ENCODE data around the gene AP3B1. TPM values are rescaled to one million over a fixed set of nuclear protein-coding genes. Genes with fewer than 3 reads are reported as not detected.

The AP3B1 gene
- total and polyA plus RNA-seq, 5 donors = 19.0 to 28.0 (median 24.5) TPM

DNA sequence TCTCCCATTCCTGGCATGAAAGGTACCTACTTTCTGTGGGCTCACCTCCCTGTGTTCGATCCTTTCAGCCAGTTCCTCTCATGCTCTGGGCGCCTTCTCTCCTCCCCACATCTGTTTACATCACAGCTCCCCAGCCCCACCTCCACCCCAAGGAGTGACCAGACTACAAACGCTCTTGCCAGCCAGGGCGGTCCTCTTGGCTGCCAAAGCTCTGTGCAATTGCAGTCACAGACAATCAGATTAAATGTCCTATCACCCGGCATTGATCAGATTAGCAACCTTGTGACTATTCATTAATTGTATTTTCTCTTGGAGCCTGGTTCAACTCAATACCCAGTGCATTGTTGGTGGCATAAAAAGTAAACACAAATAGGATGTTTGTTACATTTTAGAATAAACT is 307.2 kb downstream of the AP3B1 start:
- Histone ChIP-seq H3K4me3 (ENCODE audit: low read length) (no peak overlapping the region), H3K4me1 (ENCODE audit: control insufficient read depth, insufficient read depth, low read length) (no peaks in the 10 kb centered on the region), H3K27ac (ENCODE audit: low read length) (no peak overlapping the region), H3K27me3 (ENCODE audit: control insufficient read depth, insufficient read depth) (no peaks in the 10 kb centered on the region), H3K9me3 (ENCODE audit: control insufficient read depth, low read length) (no peaks in the 10 kb centered on the region)
- no peak for ATAC-seq
- 57% methylated on average over 5 of the region's 5 CpGs for WGBS
- intact Hi-C loops (cut with DNase I) = no loop called here
- DNase-seq = no peak

DNA sequence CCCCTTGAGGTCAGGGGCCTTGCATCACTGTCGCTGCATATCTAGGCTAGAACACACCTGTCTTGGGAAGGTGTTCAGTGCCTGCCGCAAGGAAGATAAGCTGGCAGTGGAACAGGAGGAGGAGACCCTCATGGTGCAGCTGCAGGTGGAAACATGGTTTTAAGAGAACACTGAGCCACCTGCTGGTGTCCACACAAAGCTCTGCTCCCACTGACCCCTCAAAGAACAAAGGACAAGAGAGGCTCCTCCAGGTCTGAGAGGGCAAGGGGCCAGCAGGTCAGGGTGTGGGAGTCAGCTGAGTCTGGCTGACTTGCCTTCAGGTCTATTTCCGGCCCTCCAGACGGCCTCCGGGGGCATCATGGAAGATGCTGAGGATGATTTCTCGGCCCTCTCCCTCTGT is 308.2 kb downstream of the AP3B1 start:
- 73% methylated on average over 6 of the region's 6 CpGs for WGBS
- Histone ChIP-seq H3K9me3 (ENCODE audit: control insufficient read depth, low read length) (no peaks in the 10 kb centered on the region), H3K27ac (ENCODE audit: low read length) (no peak overlapping the region), H3K27me3 (ENCODE audit: control insufficient read depth, insufficient read depth) (no peaks in the 10 kb centered on the region), H3K4me1 (ENCODE audit: control insufficient read depth, insufficient read depth, low read length) (no peaks in the 10 kb centered on the region), H3K4me3 (ENCODE audit: low read length) (no peak overlapping the region)
- intact Hi-C loops (cut with DNase I) = no loop called here
- DNase-seq = no peak
- no peak for ATAC-seq

GRCh38 chr5:77985247-77985646 is 309.3 kb downstream of the AP3B1 start:
- ATAC-seq = no peak
- Histone ChIP-seq H3K4me1 (ENCODE audit: control insufficient read depth, insufficient read depth, low read length) (no peaks in the 10 kb centered on the region), H3K9me3 (ENCODE audit: control insufficient read depth, low read length) (no peaks in the 10 kb centered on the region), H3K27ac (ENCODE audit: low read length) (no peak overlapping the region), H3K27me3 (ENCODE audit: control insufficient read depth, insufficient read depth) (no peaks in the 10 kb centered on the region), H3K4me3 (ENCODE audit: low read length) (no peak overlapping the region)
- intact Hi-C loops (cut with DNase I) = no loop called here
- 48% methylated on average over 3 of the region's 3 CpGs for WGBS
- no peak for DNase-seq

GRCh38 chr5:77984587-77984986 is 309.9 kb downstream of the AP3B1 start:
- H3K4me3 ChIP-seq (ENCODE audit: low read length) = no peak overlapping the region
- WGBS = 44% methylated on average over 11 of the region's 11 CpGs
- intact Hi-C loops (cut with DNase I) = no loop called here
- no peak for DNase-seq
- no peaks in the 10 kb centered on the region for H3K27me3 ChIP-seq (ENCODE audit: control insufficient read depth, insufficient read depth)
- H3K9me3 ChIP-seq (ENCODE audit: control insufficient read depth, low read length) = no peaks in the 10 kb centered on the region
- no peak overlapping the region for H3K27ac ChIP-seq (ENCODE audit: low read length)
- H3K4me1 ChIP-seq (ENCODE audit: control insufficient read depth, insufficient read depth, low read length) = no peaks in the 10 kb centered on the region
- ATAC-seq = no peak

GRCh38 chr5:77983482-77984199 is 310.9 kb downstream of the AP3B1 start:
- no peak for ATAC-seq
- 69% methylated on average over 5 of the region's 5 CpGs for WGBS
- H3K27me3 ChIP-seq (ENCODE audit: control insufficient read depth, insufficient read depth) = no peaks in the 10 kb centered on the region
- intact Hi-C loops (cut with DNase I) = no loop called here
- no peak for DNase-seq
- H3K4me3 ChIP-seq (ENCODE audit: low read length) = no peak overlapping the region
- H3K9me3 ChIP-seq (ENCODE audit: control insufficient read depth, low read length) = no peaks in the 10 kb centered on the region
- no peak overlapping the region for H3K27ac ChIP-seq (ENCODE audit: low read length)
- no peaks in the 10 kb centered on the region for H3K4me1 ChIP-seq (ENCODE audit: control insufficient read depth, insufficient read depth, low read length)

DNA sequence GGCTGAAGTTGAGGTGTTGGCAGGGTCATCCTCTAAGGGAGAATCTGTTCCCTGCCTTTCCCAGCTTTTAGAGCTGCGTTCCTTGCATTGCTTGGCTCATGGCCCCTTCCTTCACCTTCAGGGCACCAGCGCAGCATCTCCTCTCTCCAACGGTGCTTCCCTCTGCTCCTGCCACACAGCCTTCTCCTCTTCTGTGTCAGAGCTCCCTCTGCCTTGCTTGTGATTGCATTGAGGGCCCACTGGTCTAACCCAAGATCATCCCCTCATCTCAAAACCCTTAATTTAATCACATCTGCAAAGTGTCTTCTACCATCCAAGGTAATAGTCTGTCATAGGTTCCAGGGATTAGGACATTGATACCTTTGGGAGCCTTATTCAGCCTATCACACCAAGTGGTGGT is 312.7 kb downstream of the AP3B1 start:
- Histone ChIP-seq H3K4me1 (ENCODE audit: control insufficient read depth, insufficient read depth, low read length) (no peaks in the 10 kb centered on the region), H3K27me3 (ENCODE audit: control insufficient read depth, insufficient read depth) (no peaks in the 10 kb centered on the region), H3K4me3 (ENCODE audit: low read length) (no peak overlapping the region), H3K27ac (ENCODE audit: low read length) (no peak overlapping the region), H3K9me3 (ENCODE audit: control insufficient read depth, low read length) (no peaks in the 10 kb centered on the region)
- 81% methylated on average over 3 of the region's 3 CpGs for WGBS
- ATAC-seq (no peak), DNase-seq (no peak)
- intact Hi-C loops (cut with DNase I) = no loop called here

DNA sequence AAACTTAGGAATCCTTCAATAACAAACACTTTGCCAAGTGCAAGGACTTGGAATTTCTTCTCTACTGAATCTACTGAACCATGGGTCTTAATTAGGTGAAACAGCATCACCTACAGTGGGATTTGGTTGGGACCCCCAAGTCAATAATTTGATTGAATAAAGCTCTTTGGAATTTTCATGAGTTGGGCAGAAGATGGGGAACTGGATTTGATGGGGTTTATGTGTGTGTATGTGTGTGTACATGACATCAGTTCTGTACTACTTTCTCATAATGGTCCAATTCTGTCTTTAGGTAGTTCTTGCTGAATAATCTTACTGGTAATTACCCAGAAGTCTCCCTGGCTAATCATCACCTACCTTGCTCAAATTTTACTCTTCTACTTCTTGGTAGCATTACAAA is 319.9 kb downstream of the AP3B1 start:
- no peak overlapping the region for H3K27ac ChIP-seq (ENCODE audit: low read length)
- H3K27me3 ChIP-seq (ENCODE audit: control insufficient read depth, insufficient read depth) = no peaks in the 10 kb centered on the region
- intact Hi-C loops (cut with DNase I) = no loop called here
- no peak overlapping the region for H3K4me3 ChIP-seq (ENCODE audit: low read length)
- no peak for DNase-seq
- ATAC-seq = no peak
- no peaks in the 10 kb centered on the region for H3K9me3 ChIP-seq (ENCODE audit: control insufficient read depth, low read length)
- no peaks in the 10 kb centered on the region for H3K4me1 ChIP-seq (ENCODE audit: control insufficient read depth, insufficient read depth, low read length)

GRCh38 chr5:77973253-77973609 is 321.3 kb downstream of the AP3B1 start:
- ATAC-seq = peak; percentile 68 to 81
- DNase-seq = peak; percentile 39 to 67 (median 41)
- Histone ChIP-seq H3K9me3 (ENCODE audit: control insufficient read depth, low read length) (no peaks in the 10 kb centered on the region), H3K4me1 (ENCODE audit: control insufficient read depth, insufficient read depth, low read length) (no peaks in the 10 kb centered on the region), H3K4me3 (ENCODE audit: low read length) (peak overlapping the region; percentile 8), H3K27me3 (ENCODE audit: control insufficient read depth, insufficient read depth) (no peaks in the 10 kb centered on the region), H3K27ac (ENCODE audit: low read length) (no peak overlapping the region)
- intact Hi-C loops (cut with DNase I) = no loop called here
- WGBS = 5% methylated on average over 19 of the region's 19 CpGs

DNA sequence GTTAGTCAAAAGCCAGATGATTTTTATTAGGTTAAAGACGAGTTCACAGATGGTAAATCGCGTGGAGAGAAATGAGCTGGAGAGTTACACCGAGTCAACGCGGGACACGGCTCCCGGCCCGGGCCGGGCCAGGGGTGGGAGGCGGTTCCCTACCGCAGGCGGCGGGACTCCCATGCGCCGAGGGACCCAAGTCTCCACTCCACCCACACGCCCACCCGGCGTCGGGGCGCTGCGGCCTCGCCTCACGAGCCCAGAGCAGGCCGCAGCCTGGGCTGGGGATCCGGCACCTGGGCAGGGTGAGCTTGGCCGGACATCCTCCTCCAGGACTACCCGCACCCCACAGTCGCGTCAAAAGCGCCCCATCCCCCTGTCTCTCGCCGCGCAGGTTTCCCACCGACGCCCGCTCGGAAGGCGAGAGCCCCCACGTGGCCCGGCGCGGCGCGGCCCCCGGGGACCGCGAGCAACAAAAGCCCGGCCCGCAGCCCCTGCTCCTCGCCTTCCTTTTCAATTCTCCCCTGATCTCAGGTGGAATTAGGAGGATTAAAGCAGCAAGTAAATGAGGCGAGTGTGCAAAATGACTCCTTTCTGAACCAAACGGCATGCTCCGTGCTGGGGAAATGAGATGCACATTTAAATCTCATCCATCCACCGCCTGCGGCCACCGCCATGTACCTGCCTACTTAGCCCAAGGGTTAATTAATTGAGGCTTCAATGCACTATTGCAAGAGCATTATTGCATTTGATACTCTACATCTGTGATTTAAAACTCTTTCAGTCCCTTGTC is 321.8 kb downstream of the AP3B1 start:
- Histone ChIP-seq H3K4me1 (ENCODE audit: control insufficient read depth, insufficient read depth, low read length) (no peaks in the 10 kb centered on the region), H3K4me3 (ENCODE audit: low read length) (peak overlapping the region; percentile 8), H3K27ac (ENCODE audit: low read length) (no peak overlapping the region), H3K27me3 (ENCODE audit: control insufficient read depth, insufficient read depth) (no peaks in the 10 kb centered on the region), H3K9me3 (ENCODE audit: control insufficient read depth, low read length) (no peaks in the 10 kb centered on the region)
- ATAC-seq = peak; percentile 24 to 65
- intact Hi-C loops (cut with DNase I) = no loop called here
- 1% methylated on average over 57 of the region's 57 CpGs for WGBS
- peak in 2 of 3 donors; percentile 52 to 53 for DNase-seq

GRCh38 chr5:77971776-77972468 is 322.6 kb downstream of the AP3B1 start:
- no peak overlapping the region for H3K4me3 ChIP-seq (ENCODE audit: low read length)
- 24% methylated on average over 16 of the region's 16 CpGs for WGBS
- no peak for DNase-seq
- no peaks in the 10 kb centered on the region for H3K27me3 ChIP-seq (ENCODE audit: control insufficient read depth, insufficient read depth)
- no peak for ATAC-seq
- H3K9me3 ChIP-seq (ENCODE audit: control insufficient read depth, low read length) = no peaks in the 10 kb centered on the region
- H3K27ac ChIP-seq (ENCODE audit: low read length) = no peak overlapping the region
- no peaks in the 10 kb centered on the region for H3K4me1 ChIP-seq (ENCODE audit: control insufficient read depth, insufficient read depth, low read length)
- intact Hi-C loops (cut with DNase I) = no loop called here

DNA sequence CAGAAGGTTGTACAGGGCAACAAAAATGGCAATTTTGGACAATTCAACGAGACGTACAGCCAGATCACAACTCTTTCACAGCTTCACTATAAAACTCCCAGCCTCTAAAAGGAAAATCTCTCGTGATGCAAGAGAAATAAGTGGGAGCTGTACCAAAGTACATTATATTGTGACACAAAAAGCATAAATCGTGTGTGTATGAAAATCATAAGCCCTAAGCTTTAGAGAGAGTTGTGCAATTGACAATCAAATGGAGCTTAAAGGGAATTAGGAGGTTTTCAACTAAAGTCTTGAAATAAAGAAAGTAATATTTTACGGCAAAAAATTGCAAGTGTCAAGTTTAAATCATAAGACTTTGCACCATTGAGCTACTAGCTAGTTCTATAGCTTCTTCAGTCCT is 323.6 kb downstream of the AP3B1 start:
- Histone ChIP-seq H3K9me3 (ENCODE audit: control insufficient read depth, low read length) (no peaks in the 10 kb centered on the region), H3K4me1 (ENCODE audit: control insufficient read depth, insufficient read depth, low read length) (no peaks in the 10 kb centered on the region), H3K4me3 (ENCODE audit: low read length) (no peak overlapping the region), H3K27me3 (ENCODE audit: control insufficient read depth, insufficient read depth) (no peaks in the 10 kb centered on the region), H3K27ac (ENCODE audit: low read length) (no peak overlapping the region)
- intact Hi-C loops (cut with DNase I) = no loop called here
- WGBS = 69% methylated on average over 5 of the region's 5 CpGs
- DNase-seq = no peak
- no peak for ATAC-seq
